Measurements from ENCODE around the gene HPD.

The HPD gene

GRCh38 chr12:121807642-121808347 is 50.9 kb downstream of the HPD start:
- H3K9me3 ChIP-seq (ENCODE audit: low read depth, low read length): no peaks in the 10 kb centered on the region
- no peak overlapping the region for H3K9ac ChIP-seq (ENCODE audit: insufficient read length)
- no peak overlapping the region for H3K4me3 ChIP-seq
- DNase-seq (ENCODE audit: low read depth, low spot score): no peak
- H3K27ac ChIP-seq: no peak overlapping the region
- no peak for TF ChIP-seq EZH2 (IDR thresholded peaks at IDR 0.05)
- no peak for TF ChIP-seq POLR2AphosphoS5 (IDR thresholded peaks at IDR 0.05; ENCODE audit: borderline replicate concordance, low read depth, low read length)
- TF ChIP-seq FOXP2 (optimal IDR thresholded peaks at IDR 0.05; ENCODE audit: control extremely low read depth, extremely low read length, insufficient read depth): no peak
- H3K36me3 ChIP-seq (ENCODE audit: insufficient read depth, low read length): peaks cover 37% of the 10 kb centered on the region

GRCh38 chr12:121806546-121807423 is 51.9 kb downstream of the HPD start:
- Histone ChIP-seq H3K36me3 (ENCODE audit: insufficient read depth, low read length) (peaks cover 32% of the 10 kb centered on the region), H3K9me3 (ENCODE audit: low read depth, low read length) (no peaks in the 10 kb centered on the region), H3K27ac (peak overlapping the region; percentile 42; the same call in 1 of the 2 replicates), H3K9ac (ENCODE audit: insufficient read length) (peak overlapping the region; percentile 22), H3K4me3 (peak overlapping the region; percentile 95)
- no peak for DNase-seq (ENCODE audit: low read depth, low spot score)
- TF ChIP-seq FOXP2 (optimal IDR thresholded peaks at IDR 0.05; ENCODE audit: control extremely low read depth, extremely low read length, insufficient read depth): no peak
- TF ChIP-seq POLR2AphosphoS5 (IDR thresholded peaks at IDR 0.05; ENCODE audit: borderline replicate concordance, low read depth, low read length): no peak
- TF ChIP-seq EZH2 (IDR thresholded peaks at IDR 0.05): no peak

GRCh38 chr12:121806009-121806545 is 52.6 kb downstream of the HPD start:
- Histone ChIP-seq H3K9me3 (ENCODE audit: low read depth, low read length) (no peaks in the 10 kb centered on the region), H3K9ac (ENCODE audit: insufficient read length) (peak overlapping the region; percentile 22), H3K4me3 (peak overlapping the region; percentile 95), H3K36me3 (ENCODE audit: insufficient read depth, low read length) (peaks cover 27% of the 10 kb centered on the region), H3K27ac (no peak overlapping the region)
- no peak for DNase-seq (ENCODE audit: low read depth, low spot score)
- TF ChIP-seq FOXP2 (optimal IDR thresholded peaks at IDR 0.05; ENCODE audit: control extremely low read depth, extremely low read length, insufficient read depth) (no peak), POLR2AphosphoS5 (IDR thresholded peaks at IDR 0.05; ENCODE audit: borderline replicate concordance, low read depth, low read length) (no peak), EZH2 (IDR thresholded peaks at IDR 0.05) (no peak)

GRCh38 chr12:121805171-121806008 is 53.3 kb downstream of the HPD start:
- TF ChIP-seq EZH2 (IDR thresholded peaks at IDR 0.05) (no peak), FOXP2 (optimal IDR thresholded peaks at IDR 0.05; ENCODE audit: control extremely low read depth, extremely low read length, insufficient read depth) (no peak), POLR2AphosphoS5 (IDR thresholded peaks at IDR 0.05; ENCODE audit: borderline replicate concordance, low read depth, low read length) (no peak)
- H3K9me3 ChIP-seq (ENCODE audit: low read depth, low read length): no peaks in the 10 kb centered on the region
- DNase-seq (ENCODE audit: low read depth, low spot score): no peak
- peak overlapping the region; percentile 95 for H3K4me3 ChIP-seq
- H3K27ac ChIP-seq: peak overlapping the region; percentile 62
- H3K9ac ChIP-seq (ENCODE audit: insufficient read length): peak overlapping the region; percentile 89
- H3K36me3 ChIP-seq (ENCODE audit: insufficient read depth, low read length): peaks cover 22% of the 10 kb centered on the region; the same call in 1 of the 2 replicates

- H3K9ac ChIP-seq (ENCODE audit: insufficient read length): peak overlapping the region; percentile 89
- H3K9me3 ChIP-seq (ENCODE audit: low read depth, low read length): no peaks in the 10 kb centered on the region
- no peak for DNase-seq (ENCODE audit: low read depth, low spot score)
- TF ChIP-seq FOXP2 (optimal IDR thresholded peaks at IDR 0.05; ENCODE audit: control extremely low read depth, extremely low read length, insufficient read depth): no peak
- TF ChIP-seq POLR2AphosphoS5 (IDR thresholded peaks at IDR 0.05; ENCODE audit: borderline replicate concordance, low read depth, low read length): no peak
- TF ChIP-seq EZH2 (IDR thresholded peaks at IDR 0.05): no peak
- H3K36me3 ChIP-seq (ENCODE audit: insufficient read depth, low read length): peaks cover 14% of the 10 kb centered on the region; the same call in 1 of the 2 replicates
- peak overlapping the region; percentile 95 for H3K4me3 ChIP-seq
- H3K27ac ChIP-seq: peak overlapping the region; percentile 62
Observed at GRCh38 chr12:121804417-121805111, 54.1 kb downstream of the HPD start.

- TF ChIP-seq FOXP2 (optimal IDR thresholded peaks at IDR 0.05; ENCODE audit: control extremely low read depth, extremely low read length, insufficient read depth) (no peak), EZH2 (IDR thresholded peaks at IDR 0.05) (no peak), POLR2AphosphoS5 (IDR thresholded peaks at IDR 0.05; ENCODE audit: borderline replicate concordance, low read depth, low read length) (no peak)
- DNase-seq (ENCODE audit: low read depth, low spot score): no peak
- H3K36me3 ChIP-seq (ENCODE audit: insufficient read depth, low read length): peaks cover 8% of the 10 kb centered on the region; the same call in 1 of the 2 replicates
- peak within 1 kb of the TSS; percentile 95 for H3K4me3 ChIP-seq
- peak within 1 kb of the TSS; percentile 93 for H3K27ac ChIP-seq
- no peaks in the 10 kb centered on the region for H3K9me3 ChIP-seq (ENCODE audit: low read depth, low read length)
- H3K9ac ChIP-seq (ENCODE audit: insufficient read length): peak within 1 kb of the TSS; percentile 94
Observed at GRCh38 chr12:121803861-121804416, 54.7 kb downstream of the HPD start, which contains the start of gene SETD1B. SETD1B (plus strand) TSS chr12:121804009; CDS start chr12:121804738, 729 bp downstream.
